NCI-H446 treated with DMSO at 0.1 percent for 48 hours (cell line): ENCODE measurements around the gene NEURL4.

Experiments
- DNase-seq: peaks from one replicate; lab custom pipeline; 2025; lab: John Stamatoyannopoulos, UW

Gene NEURL4

GRCh38 chr17:7304179-7304578 is 25.0 kb downstream of the NEURL4 start:
- no peak for DNase-seq

- DNase-seq = peak; percentile 44
Observed at GRCh38 chr17:7296189-7296861, 32.8 kb downstream of the NEURL4 start.

- DNase-seq = no peak
Observed at GRCh38 chr17:7295230-7296180, 33.6 kb downstream of the NEURL4 start.

GRCh38 chr17:7294614-7295153 is 34.5 kb downstream of the NEURL4 start, which contains the start of gene YBX2:
Gene YBX2 (minus strand): TSS chr17:7294639. CDS start chr17:7294500, 139 bp downstream.
- DNase-seq = peak; percentile 74

GRCh38 chr17:7293816-7294613 is 35.1 kb downstream of the NEURL4 start:
- no peak for DNase-seq

- DNase-seq = no peak
Observed at GRCh38 chr17:7293159-7293558, 36.0 kb downstream of the NEURL4 start.

- DNase-seq = no peak
Observed at GRCh38 chr17:7292729-7293128, 36.4 kb downstream of the NEURL4 start.

- no peak for DNase-seq
Observed at GRCh38 chr17:7292194-7292593, 36.9 kb downstream of the NEURL4 start.

GRCh38 chr17:7290685-7291084 is 38.5 kb downstream of the NEURL4 start:
- DNase-seq = no peak

GRCh38 chr17:7290166-7290565 is 39.0 kb downstream of the NEURL4 start:
- no peak for DNase-seq

- no peak for DNase-seq
Observed at GRCh38 chr17:7289256-7290032, 39.7 kb downstream of the NEURL4 start.

- DNase-seq = no peak
Observed at GRCh38 chr17:7285679-7286078, 43.5 kb downstream of the NEURL4 start.

- no peak for DNase-seq
Observed at GRCh38 chr17:7284911-7285310, 44.2 kb downstream of the NEURL4 start.

- DNase-seq = no peak
Observed at GRCh38 chr17:7283471-7284216, 45.5 kb downstream of the NEURL4 start.

GRCh38 chr17:7282752-7283321 is 46.3 kb downstream of the NEURL4 start:
- DNase-seq = no peak

GRCh38 chr17:7281953-7282751 is 47.0 kb downstream of the NEURL4 start:
- DNase-seq = no peak

- peak; percentile 83 for DNase-seq
Observed at GRCh38 chr17:7281074-7281952, 47.8 kb downstream of the NEURL4 start, which contains the start of gene SLC2A4. Gene SLC2A4 (plus strand): TSS chr17:7281718. CDS start chr17:7281935, 217 bp downstream.

GRCh38 chr17:7280519-7281073 is 48.5 kb downstream of the NEURL4 start:
- peak; percentile 45 for DNase-seq
